GM13976 (cell line): ENCODE results near the gene NR2F1.

Experiments
- DNase-seq: peaks from one replicate; pipeline ENCODE4 v3.0.0; 2012; ENCODE audit warnings: low spot score
- in situ Hi-C: fragments of 300-500 bp; cut with MboI; formaldehyde crosslinking; loops from one replicate; pipeline ENCODE4 v1.12.0; 2022; ENCODE audit warnings: low sequenced_read_pairs, mixed read lengths, inconsistent platforms; ENCODE audit not compliant: unreplicated experiment
- TF ChIP-seq, protein P1 (sequence below): IDR thresholded peaks from 2 replicates; pipeline ENCODE4 v1.5.1; 2012; ENCODE audit warnings: borderline replicate concordance, mild to moderate bottlenecking; ENCODE audit not compliant: insufficient read depth; ENCODE audit errors: extremely low read depth, missing control alignments, control extremely low read depth

Gene NR2F1

DNA sequence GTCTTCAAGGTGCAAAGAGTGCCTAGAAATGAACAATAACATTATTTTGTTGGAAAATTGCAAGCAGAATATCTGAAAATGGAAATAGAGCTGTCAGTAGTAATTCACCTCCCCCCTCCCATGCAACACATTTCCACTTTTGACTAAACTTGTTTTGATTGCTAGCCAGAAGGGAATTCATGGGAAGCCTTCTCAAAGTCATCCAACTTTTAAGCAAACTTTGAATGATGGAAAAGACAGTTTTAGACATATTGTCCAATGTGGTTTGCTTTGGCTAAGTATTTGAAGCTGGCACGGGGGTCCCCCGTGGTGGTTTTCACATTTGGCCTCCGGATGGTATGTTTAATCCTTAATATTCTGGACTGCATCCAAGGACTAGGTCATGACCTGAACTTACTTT is 7.5 kb downstream of the NR2F1 start:
- TF ChIP-seq, protein P1, sequence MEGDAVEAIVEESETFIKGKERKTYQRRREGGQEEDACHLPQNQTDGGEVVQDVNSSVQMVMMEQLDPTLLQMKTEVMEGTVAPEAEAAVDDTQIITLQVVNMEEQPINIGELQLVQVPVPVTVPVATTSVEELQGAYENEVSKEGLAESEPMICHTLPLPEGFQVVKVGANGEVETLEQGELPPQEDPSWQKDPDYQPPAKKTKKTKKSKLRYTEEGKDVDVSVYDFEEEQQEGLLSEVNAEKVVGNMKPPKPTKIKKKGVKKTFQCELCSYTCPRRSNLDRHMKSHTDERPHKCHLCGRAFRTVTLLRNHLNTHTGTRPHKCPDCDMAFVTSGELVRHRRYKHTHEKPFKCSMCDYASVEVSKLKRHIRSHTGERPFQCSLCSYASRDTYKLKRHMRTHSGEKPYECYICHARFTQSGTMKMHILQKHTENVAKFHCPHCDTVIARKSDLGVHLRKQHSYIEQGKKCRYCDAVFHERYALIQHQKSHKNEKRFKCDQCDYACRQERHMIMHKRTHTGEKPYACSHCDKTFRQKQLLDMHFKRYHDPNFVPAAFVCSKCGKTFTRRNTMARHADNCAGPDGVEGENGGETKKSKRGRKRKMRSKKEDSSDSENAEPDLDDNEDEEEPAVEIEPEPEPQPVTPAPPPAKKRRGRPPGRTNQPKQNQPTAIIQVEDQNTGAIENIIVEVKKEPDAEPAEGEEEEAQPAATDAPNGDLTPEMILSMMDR: no peak
- in situ Hi-C loops: loop anchor here (25.0 kb wide), 1 partner anchor 322 kb away; no protein-coding TSS in a partner anchor
- no peak for DNase-seq

DNA sequence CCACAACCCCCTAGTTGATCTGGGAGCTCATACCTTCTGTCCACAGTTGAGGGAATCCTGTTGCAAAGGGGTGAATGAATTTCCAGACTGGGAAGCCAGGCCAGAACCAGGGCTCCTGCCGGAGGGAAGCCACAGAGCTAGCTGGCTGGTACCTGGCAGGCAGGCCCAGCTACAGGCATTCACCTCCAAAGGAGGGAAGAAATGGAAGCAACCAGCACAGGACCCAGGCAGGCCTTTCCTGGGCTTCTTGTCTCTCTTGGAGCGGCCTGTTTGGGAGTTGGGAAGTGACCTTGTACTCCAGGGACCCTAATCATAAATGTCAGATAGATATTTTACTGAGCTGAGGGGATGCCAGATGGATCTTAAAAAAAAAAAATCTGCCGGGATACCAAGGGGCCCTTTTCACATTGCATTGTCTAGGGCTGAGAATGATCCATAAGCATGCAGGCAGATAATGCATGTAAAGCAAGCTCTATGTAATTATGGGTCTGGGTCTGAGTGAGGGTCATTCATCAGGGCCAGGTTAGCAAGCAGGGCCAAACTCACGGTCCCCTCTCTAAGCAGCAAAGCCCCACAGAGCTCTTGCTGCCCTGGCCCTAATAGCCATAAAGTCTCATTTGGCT is 8.4 kb downstream of the NR2F1 start:
- TF ChIP-seq, protein P1: no peak
- no peak for DNase-seq
- in situ Hi-C loops: loop anchor here (25.0 kb wide), 1 partner anchor 321 kb away; no protein-coding TSS in a partner anchor

DNA sequence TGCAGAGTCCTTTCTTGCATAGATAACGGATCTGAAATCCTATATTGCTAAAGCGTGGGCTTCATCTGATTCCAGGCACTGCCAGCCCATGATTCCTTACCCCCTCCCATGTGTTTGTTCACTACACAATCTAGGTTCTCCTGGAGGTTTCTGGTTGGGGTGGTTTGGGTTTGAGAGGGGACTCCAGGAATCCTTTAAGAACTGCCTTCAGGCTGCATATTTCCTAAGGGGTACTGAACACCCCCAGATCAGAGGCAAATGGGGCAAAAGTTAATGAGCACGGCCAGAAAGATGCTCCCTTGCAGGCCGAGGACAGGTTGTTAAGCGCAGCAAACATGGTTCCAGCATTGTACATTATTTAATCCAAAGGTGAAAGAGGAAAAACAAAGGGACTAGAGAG is 9.9 kb downstream of the NR2F1 start:
- DNase-seq: no peak
- TF ChIP-seq, protein P1: no peak
- in situ Hi-C loops: loop anchor here (25.0 kb wide), 1 partner anchor 319 kb away; no protein-coding TSS in a partner anchor

DNA sequence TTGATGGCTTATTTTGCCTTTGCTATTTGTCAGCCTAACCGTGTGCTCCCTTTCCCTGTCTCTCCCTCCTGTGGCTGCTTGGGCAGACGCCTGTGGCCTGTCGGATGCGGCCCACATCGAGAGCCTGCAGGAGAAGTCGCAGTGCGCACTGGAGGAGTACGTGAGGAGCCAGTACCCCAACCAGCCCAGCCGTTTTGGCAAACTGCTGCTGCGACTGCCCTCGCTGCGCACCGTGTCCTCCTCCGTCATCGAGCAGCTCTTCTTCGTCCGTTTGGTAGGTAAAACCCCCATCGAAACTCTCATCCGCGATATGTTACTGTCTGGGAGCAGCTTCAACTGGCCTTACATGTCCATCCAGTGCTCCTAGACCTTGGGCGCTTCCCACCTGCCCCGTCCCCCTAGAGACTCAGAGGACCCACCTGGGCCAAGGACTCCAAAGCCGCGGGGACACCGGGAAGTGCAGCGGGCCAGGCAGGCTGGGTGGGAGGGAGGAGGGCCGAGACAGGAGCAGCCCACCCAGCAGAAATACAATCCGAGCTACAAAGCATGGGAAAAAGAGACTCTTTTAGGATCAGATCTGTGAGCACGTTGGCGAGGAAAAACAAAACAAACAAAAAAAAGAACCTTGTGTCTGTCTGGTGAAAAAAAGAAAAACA is 10.6 kb downstream of the NR2F1 start:
- no peak for DNase-seq
- in situ Hi-C loops: loop anchor here (25.0 kb wide), 1 partner anchor 319 kb away; no protein-coding TSS in a partner anchor
- TF ChIP-seq, protein P1: no peak

DNA sequence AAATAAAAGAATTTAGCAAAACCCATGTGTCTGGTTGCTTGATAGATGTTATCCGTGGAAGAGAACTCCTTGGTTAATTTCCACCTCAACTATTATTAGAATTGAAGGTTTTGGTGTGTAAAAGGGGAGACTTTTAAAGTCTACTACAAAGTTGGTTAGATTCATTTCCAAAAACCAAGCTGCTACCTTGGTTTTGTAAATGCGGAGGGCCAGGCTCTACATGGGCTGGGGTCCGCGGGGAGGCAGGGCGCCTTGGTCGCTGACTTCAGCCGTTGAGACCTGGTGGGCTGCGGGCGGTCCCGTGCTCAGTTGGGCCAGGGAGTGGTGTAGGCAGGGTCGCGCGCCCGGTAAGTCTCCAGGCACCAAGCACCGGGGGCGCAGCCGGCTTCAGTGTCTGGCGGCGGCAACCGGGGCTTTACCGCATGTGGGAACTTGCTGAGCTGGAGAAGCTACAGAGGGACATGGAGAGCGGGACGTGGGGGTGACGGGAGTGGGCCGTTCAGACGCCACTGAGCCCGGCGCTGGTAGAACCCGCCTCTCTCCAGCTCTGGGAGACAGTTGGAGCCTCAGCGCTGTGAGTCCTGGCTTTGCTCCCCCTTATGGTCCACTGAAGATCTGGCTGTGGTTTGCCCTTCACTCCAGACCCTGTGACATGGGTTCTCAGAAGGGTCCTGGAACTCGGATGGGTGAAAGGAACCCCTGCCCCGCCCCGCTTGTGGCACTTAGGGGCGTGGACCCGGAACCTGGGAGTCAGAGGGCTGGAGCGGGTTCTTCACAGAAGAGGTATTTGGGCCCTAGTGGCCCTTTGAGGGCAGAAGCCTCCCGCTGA is 11.8 kb downstream of the NR2F1 start:
- in situ Hi-C loops: loop anchor here (25.0 kb wide), 1 partner anchor 317 kb away; no protein-coding TSS in a partner anchor
- DNase-seq: peak; percentile 41
- TF ChIP-seq, protein P1: no peak

DNA sequence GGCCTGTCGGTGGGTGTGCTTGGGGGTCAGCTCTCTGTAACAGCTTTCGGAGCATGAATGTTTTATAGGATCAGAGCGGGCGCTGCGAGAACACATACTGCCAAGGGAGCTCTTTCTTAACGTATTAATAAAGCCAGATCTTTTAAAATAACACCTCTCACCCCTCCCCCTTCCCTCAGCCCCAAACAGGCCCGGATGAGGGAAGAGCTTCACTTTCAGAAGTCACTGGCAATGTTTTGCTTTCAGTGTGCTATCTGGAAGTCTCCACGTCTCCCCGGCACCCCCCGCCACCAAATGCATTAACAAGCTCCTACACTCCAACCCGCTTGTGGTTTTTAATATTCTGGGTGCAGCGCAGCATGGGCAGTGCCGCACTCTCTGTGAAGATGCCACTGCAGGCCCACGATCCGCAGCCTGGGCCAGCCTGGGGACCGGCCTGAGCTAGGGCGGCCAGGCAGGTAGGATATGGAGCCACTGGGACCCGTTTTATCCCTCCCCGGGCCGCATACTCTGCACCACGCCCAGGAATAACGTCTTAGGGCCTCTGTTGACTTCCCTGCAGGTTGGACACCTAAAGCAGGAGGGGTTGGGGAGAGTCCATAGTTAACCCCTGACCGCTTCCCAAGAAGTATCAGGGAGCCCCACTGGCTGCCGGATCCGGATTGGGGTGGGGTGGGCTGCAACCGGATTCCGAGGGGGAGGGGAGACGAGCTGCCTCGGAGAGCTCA is 12.6 kb downstream of the NR2F1 start:
- in situ Hi-C loops: loop anchor here (25.0 kb wide), 1 partner anchor 317 kb away; no protein-coding TSS in a partner anchor
- TF ChIP-seq, protein P1: no peak
- DNase-seq: peak; percentile 38
